Measurements from ENCODE around the gene TSPYL1. TPM values are rescaled to one million over a fixed set of nuclear protein-coding genes. Genes with fewer than 3 reads are reported as not detected.

TSPYL1 gene
- total RNA-seq, 4 donors from 2014 or later = 16.1 to 59.8 (median 47.9) TPM

DNA sequence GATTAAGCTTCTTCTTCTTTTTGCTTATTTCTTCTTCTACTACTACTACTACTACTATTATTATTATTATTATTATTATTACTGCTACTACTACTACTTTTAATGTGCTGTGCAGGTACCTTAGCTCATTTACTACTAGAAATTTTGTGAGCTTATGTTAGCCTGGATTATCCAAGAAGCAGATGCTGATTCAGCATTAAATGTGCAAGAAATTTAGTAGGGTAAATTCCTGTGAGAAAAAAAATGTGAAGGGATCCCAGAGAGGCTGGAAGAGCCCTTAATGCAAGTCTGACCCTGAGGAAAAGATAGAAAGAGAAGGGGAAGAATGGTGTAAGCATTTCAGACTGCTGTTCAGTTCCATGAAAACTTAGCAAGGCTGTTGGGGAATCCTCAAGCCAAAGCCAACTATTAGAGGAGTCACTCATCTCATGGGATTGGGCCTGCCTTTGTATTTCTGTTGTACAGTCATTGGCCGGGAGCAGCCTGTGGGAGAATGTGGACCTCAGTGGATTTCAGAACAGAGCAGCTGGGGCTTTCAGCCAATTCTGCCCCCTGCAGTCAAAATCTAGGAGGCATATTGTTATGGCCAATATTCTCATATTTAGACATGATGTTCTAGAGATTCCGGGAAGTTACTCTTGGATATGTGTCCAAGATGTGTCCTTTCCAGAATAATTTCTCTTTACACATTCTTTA is 37.2 kb upstream of the TSPYL1 start:
- WGBS, 2 donors (ENCODE audit: low coverage in 1 of 2) = 93% methylated on average over 2 of the region's 2 CpGs; no CpG with 5 or more reads in 1 of the 2 donors

DNA sequence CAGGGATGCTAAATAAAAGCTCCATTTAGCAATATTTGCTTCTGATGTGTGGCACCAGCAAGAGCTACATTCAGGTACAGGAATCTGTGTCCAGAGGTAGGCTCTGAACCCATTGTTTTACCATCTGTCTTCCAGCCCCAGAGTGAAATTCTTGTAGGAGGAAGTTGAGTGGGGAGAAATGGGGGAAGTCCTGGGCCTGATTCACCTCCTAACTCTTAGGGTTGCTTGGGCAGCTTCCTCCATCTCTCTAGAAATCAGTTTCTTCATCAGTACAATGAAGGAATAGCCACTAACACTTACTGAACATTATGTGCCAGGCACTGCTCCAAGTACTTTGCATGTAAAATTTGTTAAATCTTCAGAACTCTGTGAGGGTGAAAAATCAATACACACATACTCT is 35.1 kb upstream of the TSPYL1 start:
- in situ Hi-C loops (cut with MboI; ENCODE audit: low pct_ligation_motif_present in 1 of 4, low pct_unique_long_range_greater_than_20kb in 1 of 4, low sequenced_read_pairs in 3 of 4) = no loop called here
- intact Hi-C loops (cut with DNase I; ENCODE audit: low total_unique reads) = no loop called here
- TF ChIP-seq POLR2AphosphoS5 (IDR thresholded peaks at IDR 0.05) (no peak), EP300 (IDR thresholded peaks at IDR 0.05; ENCODE audit: low read depth) (no peak), POLR2A (IDR thresholded peaks at IDR 0.05) (no peak)
- TF ChIP-seq, protein P1, sequence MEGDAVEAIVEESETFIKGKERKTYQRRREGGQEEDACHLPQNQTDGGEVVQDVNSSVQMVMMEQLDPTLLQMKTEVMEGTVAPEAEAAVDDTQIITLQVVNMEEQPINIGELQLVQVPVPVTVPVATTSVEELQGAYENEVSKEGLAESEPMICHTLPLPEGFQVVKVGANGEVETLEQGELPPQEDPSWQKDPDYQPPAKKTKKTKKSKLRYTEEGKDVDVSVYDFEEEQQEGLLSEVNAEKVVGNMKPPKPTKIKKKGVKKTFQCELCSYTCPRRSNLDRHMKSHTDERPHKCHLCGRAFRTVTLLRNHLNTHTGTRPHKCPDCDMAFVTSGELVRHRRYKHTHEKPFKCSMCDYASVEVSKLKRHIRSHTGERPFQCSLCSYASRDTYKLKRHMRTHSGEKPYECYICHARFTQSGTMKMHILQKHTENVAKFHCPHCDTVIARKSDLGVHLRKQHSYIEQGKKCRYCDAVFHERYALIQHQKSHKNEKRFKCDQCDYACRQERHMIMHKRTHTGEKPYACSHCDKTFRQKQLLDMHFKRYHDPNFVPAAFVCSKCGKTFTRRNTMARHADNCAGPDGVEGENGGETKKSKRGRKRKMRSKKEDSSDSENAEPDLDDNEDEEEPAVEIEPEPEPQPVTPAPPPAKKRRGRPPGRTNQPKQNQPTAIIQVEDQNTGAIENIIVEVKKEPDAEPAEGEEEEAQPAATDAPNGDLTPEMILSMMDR (IDR thresholded peaks at IDR 0.05) = no peak

More for the DNA sequence above, 37.2 kb upstream of the TSPYL1 start:
- H3K4me1 ChIP-seq = peaks cover 0 to 5% (median 0%) of the 10 kb centered on the region in 4 donors
- no peaks in the 10 kb centered on the region for H3K36me3 ChIP-seq
- in situ Hi-C loops (cut with MboI; ENCODE audit: low pct_ligation_motif_present in 1 of 4, low pct_unique_long_range_greater_than_20kb in 1 of 4, low sequenced_read_pairs in 3 of 4) = no loop called here
- H3K27ac ChIP-seq = no peak overlapping the region
- no peak overlapping the region for H3K4me3 ChIP-seq
- H3K27me3 ChIP-seq = no peaks in the 10 kb centered on the region
- H3K9me3 ChIP-seq = no peaks in the 10 kb centered on the region
- DNase-seq = no peak
- TF ChIP-seq POLR2A (IDR thresholded peaks at IDR 0.05) (no peak), EP300 (IDR thresholded peaks at IDR 0.05; ENCODE audit: low read depth) (no peak)
- TF ChIP-seq, protein P1 (IDR thresholded peaks at IDR 0.05) = no peak
- intact Hi-C loops (cut with DNase I; ENCODE audit: low total_unique reads) = no loop called here

DNA sequence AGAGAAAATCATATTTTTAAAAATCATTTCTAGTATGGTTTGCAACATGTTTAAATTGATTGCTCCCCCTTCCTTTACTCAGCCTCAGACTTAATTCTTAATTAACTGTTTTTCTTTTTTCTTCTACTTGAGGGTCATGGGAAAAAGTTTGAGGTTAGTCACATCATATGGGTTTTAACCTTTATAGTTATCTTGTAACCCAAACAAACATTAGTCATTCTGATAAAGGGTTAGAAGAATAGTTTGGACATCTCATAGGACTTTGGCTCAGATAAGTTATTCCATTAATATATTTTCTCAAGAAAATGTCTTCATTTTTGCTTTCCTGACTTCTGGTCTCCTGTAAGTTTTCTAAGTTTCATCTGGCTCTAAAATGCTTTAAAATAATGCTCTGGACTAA is 34.5 kb upstream of the TSPYL1 start:
- in situ Hi-C loops (cut with MboI; ENCODE audit: low pct_ligation_motif_present in 1 of 4, low pct_unique_long_range_greater_than_20kb in 1 of 4, low sequenced_read_pairs in 3 of 4) (no loop called here), intact Hi-C loops (cut with DNase I; ENCODE audit: low total_unique reads) (no loop called here)
- no peak for DNase-seq
- H3K36me3 ChIP-seq = no peaks in the 10 kb centered on the region
- TF ChIP-seq POLR2AphosphoS5 (IDR thresholded peaks at IDR 0.05) = no peak
- TF ChIP-seq EP300 (IDR thresholded peaks at IDR 0.05; ENCODE audit: low read depth) = no peak
- TF ChIP-seq, protein P1 (IDR thresholded peaks at IDR 0.05) = no peak
- no peak for TF ChIP-seq POLR2A (IDR thresholded peaks at IDR 0.05)
- no peaks in the 10 kb centered on the region for H3K27me3 ChIP-seq
- no peak overlapping the region for H3K27ac ChIP-seq
- no peak overlapping the region for H3K4me3 ChIP-seq
- H3K9me3 ChIP-seq = no peaks in the 10 kb centered on the region
- peaks cover 0 to 5% (median 0%) of the 10 kb centered on the region in 4 donors for H3K4me1 ChIP-seq

More for the DNA sequence above, 35.1 kb upstream of the TSPYL1 start:
- Histone ChIP-seq H3K36me3 (no peaks in the 10 kb centered on the region), H3K4me1 (peaks cover 0 to 5% (median 0%) of the 10 kb centered on the region in 4 donors), H3K27ac (no peak overlapping the region), H3K27me3 (no peaks in the 10 kb centered on the region), H3K4me3 (no peak overlapping the region), H3K9me3 (no peaks in the 10 kb centered on the region)
- DNase-seq = no peak

DNA sequence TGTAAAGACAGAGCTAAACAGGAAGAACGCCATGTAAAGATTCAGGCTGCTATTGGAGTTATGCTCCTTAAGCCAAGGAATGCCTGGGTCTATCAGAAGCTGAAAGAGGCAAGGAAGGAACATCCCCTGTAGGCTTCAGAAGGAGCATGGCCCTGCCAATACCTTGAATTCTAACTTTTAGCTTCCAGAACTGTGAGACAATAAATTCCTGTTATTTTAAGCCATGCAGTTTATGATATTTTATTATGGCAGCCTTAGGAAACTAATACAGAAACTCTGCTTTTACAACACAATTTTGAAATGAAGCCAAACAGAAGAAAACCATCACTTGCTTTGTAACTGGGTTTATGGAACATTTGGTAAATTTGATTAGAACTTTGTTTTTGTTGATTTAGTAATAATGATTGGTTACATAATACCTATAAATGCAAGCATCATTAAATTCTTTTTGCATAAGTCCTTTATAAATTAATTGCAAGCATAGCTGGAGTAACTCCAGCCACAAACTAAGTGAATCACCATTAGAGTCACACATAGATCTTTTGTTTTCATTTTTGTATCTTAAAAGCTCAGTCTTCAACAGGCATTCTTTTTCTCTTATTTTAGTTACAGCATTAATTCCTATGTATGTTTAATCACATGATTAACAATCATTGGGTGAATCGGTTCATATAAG is 33.5 kb upstream of the TSPYL1 start:
- WGBS, 2 donors (ENCODE audit: low coverage in 1 of 2) = 81 to 82% methylated on average over 1 to 2 of the region's 2 CpGs
- in situ Hi-C loops (cut with MboI; ENCODE audit: low pct_ligation_motif_present in 1 of 4, low pct_unique_long_range_greater_than_20kb in 1 of 4, low sequenced_read_pairs in 3 of 4) (no loop called here), intact Hi-C loops (cut with DNase I; ENCODE audit: low total_unique reads) (no loop called here)
- no peak for DNase-seq
- H3K27ac ChIP-seq = no peak overlapping the region
- no peak overlapping the region for H3K4me3 ChIP-seq
- no peaks in the 10 kb centered on the region for H3K36me3 ChIP-seq
- TF ChIP-seq EP300 (IDR thresholded peaks at IDR 0.05; ENCODE audit: low read depth) = no peak
- TF ChIP-seq POLR2A (IDR thresholded peaks at IDR 0.05) = no peak
- TF ChIP-seq POLR2AphosphoS5 (IDR thresholded peaks at IDR 0.05) = no peak
- TF ChIP-seq, protein P1 (IDR thresholded peaks at IDR 0.05) = no peak
- H3K4me1 ChIP-seq = peaks cover 0 to 5% (median 0%) of the 10 kb centered on the region in 4 donors
- no peaks in the 10 kb centered on the region for H3K9me3 ChIP-seq
- no peaks in the 10 kb centered on the region for H3K27me3 ChIP-seq
